K562 (cell line): ENCODE data around the gene ZNF513. TPM values are rescaled to one million over a fixed set of nuclear protein-coding genes. Genes with fewer than 3 reads are reported as not detected.

Source experiments
- BMI1 ChIP-seq: fragments of 150-350 bp; IDR thresholded peaks from 2 replicates; pipeline ENCODE4 v1.6.1; 2014; ENCODE audit warnings: low read length
- CBX2 ChIP-seq: fragments of 200-600 bp; sonication (generic); IDR thresholded peaks from one replicate; pipeline ENCODE4 v1.6.1; 2012; ENCODE audit warnings: mild to moderate bottlenecking, low read length, inconsistent platforms; ENCODE audit not compliant: insufficient read depth, poor library complexity, severe bottlenecking
- DLX4 ChIP-seq: fragments of 250-450 bp; sonication (Bioruptor Pico); IDR thresholded peaks from 2 replicates; pipeline ENCODE4 v1.6.1; 2021; ENCODE audit warnings: mild to moderate bottlenecking
- HNRNPLL ChIP-seq: fragments of 200-400 bp; formaldehyde crosslinking; IDR thresholded peaks from 2 replicates; pipeline ENCODE4 v1.6.1; 2017; ENCODE audit warnings: low read length, low read depth, mild to moderate bottlenecking; ENCODE audit not compliant: poor library complexity, severe bottlenecking
- KDM2B ChIP-seq: fragments of 250-450 bp; sonication (Bioruptor Pico); IDR thresholded peaks from 2 replicates; pipeline ENCODE4 v1.8.0; 2021; ENCODE audit warnings: mild to moderate bottlenecking, moderate library complexity
- MLLT1 ChIP-seq, 2 experiments: fragments of 450-650 bp; IDR thresholded peaks; 2 replicates each; pipeline ENCODE4 v1.6.1; 2016
- SAP30 ChIP-seq: fragments of 200-600 bp; sonication (generic); IDR thresholded peaks from 2 replicates; pipeline ENCODE4 v1.6.1; 2012; ENCODE audit warnings: borderline replicate concordance, low read depth, mild to moderate bottlenecking, moderate library complexity, low read length, control low read depth, inconsistent platforms; ENCODE audit not compliant: insufficient read depth, poor library complexity, severe bottlenecking
- STAT6 ChIP-seq: sonication (generic); formaldehyde crosslinking; IDR thresholded peaks from 2 replicates; pipeline ENCODE4 v1.8.1; 2023; ENCODE audit warnings: mild to moderate bottlenecking, missing genetic modification reagents
- ZEB2 ChIP-seq: fragments of 450-650 bp; IDR thresholded peaks from 2 replicates; pipeline ENCODE4 v1.6.1; 2016
- ZFX ChIP-seq: sonication (generic); formaldehyde crosslinking; IDR thresholded peaks from 2 replicates; pipeline ENCODE4 v1.8.0; 2022; ENCODE audit warnings: mild to moderate bottlenecking, missing genetic modification reagents, moderate library complexity
- ZKSCAN8 ChIP-seq: fragments of 200-800 bp; sonication (Bioruptor generic); IDR thresholded peaks from 2 replicates; pipeline ENCODE4 v1.6.1; 2016; ENCODE audit warnings: missing genetic modification characterization, missing compliant biosample characterization
- ZNF318 ChIP-seq, 2 experiments: fragments of 450-650 bp; IDR thresholded peaks; 2 replicates each; pipeline ENCODE4 v1.6.1; 2016; ENCODE audit warnings: mild to moderate bottlenecking in 2 of 2, borderline replicate concordance in 1 of 2, low read depth in 1 of 2, moderate library complexity in 1 of 2
- ZZZ3 ChIP-seq: fragments of 450-650 bp; IDR thresholded peaks from 2 replicates; pipeline ENCODE4 v1.6.1; 2016; ENCODE audit warnings: antibody characterized with exemption, mild to moderate bottlenecking, moderate library complexity
- polyA plus RNA-seq, 8 experiments: library from polyadenylated mRNA; depleted of rRNA in 4 of 8; stranded (reverse) in 5 of 8; unstranded in 3 of 8; fragments of >200 nt; fragmentation: Nextera tagmentation in 2 of 8; fragmentation: Illumina TruSeq in 1 of 8; extraction: Ambion mirVana in 2 of 8; extraction: Trizol in 1 of 8; gene quantifications; 2 replicates each; pipeline versions ENCODE4 v1.2.1 to v1.2.3, GENCODE V29; 2011 to 2014; ENCODE audit warnings: inconsistent platforms in 1 of 8, missing spikeins in 1 of 8
- total RNA-seq, 7 experiments: library from RNA; depleted of rRNA in 6 of 7; stranded (reverse); fragments of >200 nt in 6 of 7; fragmentation: Illumina TruSeq in 2 of 7; extraction: Trizol in 2 of 7; gene quantifications; 2 replicates each; pipeline versions ENCODE4 v1.2.1 to v1.2.3, GENCODE V29; 2011 to 2021; ENCODE audit warnings: low replicate concordance in 1 of 7

The ZNF513 gene
- total and polyA plus RNA-seq, 9 of the 15 experiments (the other 6 are each of a cell fraction or from before 2014, with no cell fraction given) = 0.04 to 13.6 (median 4.4) TPM

- TF ChIP-seq MLLT1 (IDR thresholded peaks at IDR 0.05) = peak in 1 of 2 experiments; percentile 72; a peak in 2 of 4 replicates
- TF ChIP-seq BMI1 = 0 out of 2 replicates have a peak, but pooled peaks have one; percentile 38
- TF ChIP-seq ZEB2 = peak; percentile 56; the same call in 1 of the 2 replicates
- peak; percentile 99 for TF ChIP-seq HNRNPLL
- TF ChIP-seq ZKSCAN8 (CRISPR knock-in tag) = no peak
- no peak for TF ChIP-seq STAT6
- TF ChIP-seq KDM2B (CRISPR knock-in tag) = no peak
- peak; percentile 92 for TF ChIP-seq SAP30
- TF ChIP-seq ZFX (CRISPR knock-in tag) = peak; percentile 97
- TF ChIP-seq DLX4 (CRISPR knock-in tag) = no peak
- no peak for TF ChIP-seq ZZZ3
- TF ChIP-seq CBX2 = no peak
- TF ChIP-seq ZNF318 (IDR thresholded peaks at IDR 0.05; ENCODE audit: borderline replicate concordance in 1 of 2, low read depth in 1 of 2) = no peak
Measured at GRCh38 chr2:27356382-27357181, 24.0 kb downstream of the ZNF513 start, which contains the start of gene GTF3C2 (continued).
